HepG2 (cell line): ENCODE measurements around the gene FAF2. TPM values are rescaled to one million over a fixed set of nuclear protein-coding genes. Genes with fewer than 3 reads are reported as not detected.

Experiments used
- CERS6 ChIP-seq: sonication (generic); formaldehyde crosslinking; IDR thresholded peaks from 2 replicates; pipeline ENCODE4 v1.5.0; 2020; ENCODE audit warnings: missing genetic modification reagents
- ELF4 ChIP-seq: sonication (generic); formaldehyde crosslinking; IDR thresholded peaks from 2 replicates; pipeline ENCODE4 v1.5.0; 2020; ENCODE audit warnings: missing genetic modification reagents, mild to moderate bottlenecking, moderate library complexity, borderline replicate concordance
- FOXK1 ChIP-seq: sonication (generic); formaldehyde crosslinking; IDR thresholded peaks from 2 replicates; pipeline ENCODE4 v1.4.0; 2020; ENCODE audit warnings: low read depth, missing genetic modification reagents, borderline replicate concordance
- FOXM1 ChIP-seq: sonication (generic); formaldehyde crosslinking; IDR thresholded peaks from 2 replicates; pipeline ENCODE4 v1.5.0; 2020; ENCODE audit warnings: missing genetic modification reagents
- GABPB1 ChIP-seq: IDR thresholded peaks from 2 replicates; pipeline ENCODE4 v1.6.1; 2016; ENCODE audit warnings: mild to moderate bottlenecking, missing genetic modification reagents, moderate library complexity, missing compliant biosample characterization
- HMG20B ChIP-seq: conservative IDR thresholded peaks from 2 replicates; pipeline ENCODE4 v1.6.1; 2016; ENCODE audit warnings: missing genetic modification reagents, missing compliant biosample characterization
- HNF1B ChIP-seq: sonication (generic); formaldehyde crosslinking; IDR thresholded peaks from 2 replicates; pipeline ENCODE4 v1.5.1; 2020; ENCODE audit warnings: mild to moderate bottlenecking, moderate library complexity, missing genetic modification reagents
- MYC ChIP-seq: sonication (generic); formaldehyde crosslinking; IDR thresholded peaks from 2 replicates; pipeline ENCODE4 v1.9.0; 2021; ENCODE audit warnings: missing genetic modification reagents, borderline replicate concordance
- NFYC ChIP-seq: IDR thresholded peaks from 2 replicates; pipeline ENCODE4 v1.6.1; 2016; ENCODE audit warnings: missing genetic modification reagents, missing compliant biosample characterization
- SALL1 ChIP-seq: sonication (generic); formaldehyde crosslinking; IDR thresholded peaks from 2 replicates; pipeline ENCODE4 v1.8.0; 2022; ENCODE audit warnings: mild to moderate bottlenecking, missing genetic modification reagents
- STAT5B ChIP-seq: sonication (generic); formaldehyde crosslinking; IDR thresholded peaks from 2 replicates; pipeline ENCODE4 v1.4.0; 2020; ENCODE audit warnings: missing genetic modification reagents
- TBX3 ChIP-seq: fragments of 450-650 bp; IDR thresholded peaks from 2 replicates; pipeline ENCODE4 v1.6.1; 2017; ENCODE audit warnings: antibody characterized with exemption, mild to moderate bottlenecking, inconsistent platforms, borderline replicate concordance
- ZNF234 ChIP-seq: sonication (generic); formaldehyde crosslinking; conservative IDR thresholded peaks from 2 replicates; pipeline ENCODE4 v1.5.1; 2020; ENCODE audit warnings: mild to moderate bottlenecking, missing genetic modification reagents
- ZNF460 ChIP-seq: sonication (generic); formaldehyde crosslinking; IDR thresholded peaks from 2 replicates; pipeline ENCODE4 v1.5.1; 2020; ENCODE audit warnings: missing genetic modification reagents, mild to moderate bottlenecking, borderline replicate concordance
- ZNF496 ChIP-seq: sonication (generic); formaldehyde crosslinking; IDR thresholded peaks from 2 replicates; pipeline ENCODE4 v1.8.1; 2023; ENCODE audit warnings: mild to moderate bottlenecking, moderate library complexity, missing genetic modification reagents; ENCODE audit not compliant: insufficient replicate concordance
- polyA plus RNA-seq, 8 experiments: library from polyadenylated mRNA; depleted of rRNA in 3 of 8; stranded (reverse) in 7 of 8; unstranded in 1 of 8; fragments of >200 nt; fragmentation: Illumina TruSeq in 4 of 8; extraction: Trizol in 4 of 8; gene quantifications; 2 replicates each; pipeline versions ENCODE4 v1.2.1 to v1.2.3, GENCODE V29; 2011 to 2016; ENCODE audit warnings: low read depth in 4 of 8, missing spikeins in 1 of 8, mixed read lengths in 1 of 8; ENCODE audit not compliant: insufficient read depth in 1 of 8
- total RNA-seq, 5 experiments: library from RNA; depleted of rRNA; stranded (reverse); fragments of >200 nt; fragmentation: Illumina TruSeq; extraction: Trizol; gene quantifications; 2 replicates each; pipeline ENCODE4 v1.2.3, GENCODE V29; 2016; ENCODE audit warnings: low read depth in 1 of 5
- TF ChIP-seq, protein P1 (sequence below): IDR thresholded peaks from 2 replicates; pipeline ENCODE4 v1.6.1; 2012; ENCODE audit warnings: low read depth, low read length, improper control_type of control experiment
- TF ChIP-seq, protein P2 (sequence below): sonication (generic); formaldehyde crosslinking; IDR thresholded peaks from 2 replicates; pipeline ENCODE4 v1.4.0; 2020; ENCODE audit warnings: low read depth, missing genetic modification reagents
- TF ChIP-seq, protein P3 (sequence below): IDR thresholded peaks from 2 replicates; pipeline ENCODE4 v1.6.1; 2016; ENCODE audit warnings: missing genetic modification reagents, missing compliant biosample characterization
- TF ChIP-seq, protein P4 (sequence below): sonication (generic); formaldehyde crosslinking; IDR thresholded peaks from 2 replicates; pipeline ENCODE4 v1.4.0; 2020; ENCODE audit warnings: missing genetic modification reagents

The FAF2 gene
- total and polyA plus RNA-seq, 2 of the 13 experiments (the other 11 are each of a cell fraction or from before 2014, with no cell fraction given): 27.8 to 34.3 TPM

DNA sequence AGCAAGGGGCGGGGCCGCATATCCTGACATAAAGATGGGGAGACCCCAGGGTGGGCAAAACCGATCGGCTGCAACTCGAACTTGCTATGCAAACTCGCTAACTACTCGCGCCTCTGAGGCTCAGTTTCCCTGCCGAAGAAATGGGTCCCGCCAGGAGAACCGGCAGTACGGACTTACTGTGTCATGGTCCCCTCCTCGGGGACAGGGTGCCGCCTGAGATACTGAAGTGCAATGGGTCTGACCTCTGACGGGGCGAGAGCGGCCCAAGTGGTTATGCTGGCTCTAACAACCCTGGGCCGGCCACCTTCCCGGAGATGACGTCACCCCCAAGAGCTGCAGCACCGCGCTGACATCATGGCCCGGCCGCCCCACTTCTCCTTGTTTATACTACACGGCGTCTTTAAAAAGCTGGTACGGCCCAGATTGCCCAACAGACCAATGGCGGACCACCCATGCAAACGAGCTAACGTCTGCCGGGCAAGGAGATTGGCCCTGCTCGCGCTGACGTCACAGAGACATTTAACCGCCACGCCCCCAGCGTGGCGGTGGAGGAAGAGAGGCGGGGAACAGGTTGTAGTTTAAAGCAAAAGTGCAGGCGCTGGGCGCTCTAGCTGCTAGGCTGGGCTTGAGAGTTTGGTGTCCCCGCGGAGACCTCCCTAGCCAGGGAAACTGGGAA is 89.5 kb downstream of the FAF2 start (continued):
- TF ChIP-seq, protein P1, sequence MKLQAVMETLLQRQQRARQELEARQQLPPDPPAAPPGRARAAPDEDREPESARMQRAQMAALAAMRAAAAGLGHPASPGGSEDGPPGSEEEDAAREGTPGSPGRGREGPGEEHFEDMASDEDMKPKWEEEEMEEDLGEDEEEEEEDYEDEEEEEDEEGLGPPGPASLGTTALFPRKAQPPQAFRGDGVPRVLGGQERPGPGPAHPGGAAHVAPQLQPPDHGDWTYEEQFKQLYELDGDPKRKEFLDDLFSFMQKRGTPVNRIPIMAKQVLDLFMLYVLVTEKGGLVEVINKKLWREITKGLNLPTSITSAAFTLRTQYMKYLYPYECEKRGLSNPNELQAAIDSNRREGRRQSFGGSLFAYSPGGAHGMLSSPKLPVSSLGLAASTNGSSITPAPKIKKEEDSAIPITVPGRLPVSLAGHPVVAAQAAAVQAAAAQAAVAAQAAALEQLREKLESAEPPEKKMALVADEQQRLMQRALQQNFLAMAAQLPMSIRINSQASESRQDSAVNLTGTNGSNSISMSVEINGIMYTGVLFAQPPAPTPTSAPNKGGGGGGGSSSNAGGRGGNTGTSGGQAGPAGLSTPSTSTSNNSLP: no peak
- no peak for TF ChIP-seq FOXM1 (CRISPR knock-in tag)
- TF ChIP-seq, protein P2, sequence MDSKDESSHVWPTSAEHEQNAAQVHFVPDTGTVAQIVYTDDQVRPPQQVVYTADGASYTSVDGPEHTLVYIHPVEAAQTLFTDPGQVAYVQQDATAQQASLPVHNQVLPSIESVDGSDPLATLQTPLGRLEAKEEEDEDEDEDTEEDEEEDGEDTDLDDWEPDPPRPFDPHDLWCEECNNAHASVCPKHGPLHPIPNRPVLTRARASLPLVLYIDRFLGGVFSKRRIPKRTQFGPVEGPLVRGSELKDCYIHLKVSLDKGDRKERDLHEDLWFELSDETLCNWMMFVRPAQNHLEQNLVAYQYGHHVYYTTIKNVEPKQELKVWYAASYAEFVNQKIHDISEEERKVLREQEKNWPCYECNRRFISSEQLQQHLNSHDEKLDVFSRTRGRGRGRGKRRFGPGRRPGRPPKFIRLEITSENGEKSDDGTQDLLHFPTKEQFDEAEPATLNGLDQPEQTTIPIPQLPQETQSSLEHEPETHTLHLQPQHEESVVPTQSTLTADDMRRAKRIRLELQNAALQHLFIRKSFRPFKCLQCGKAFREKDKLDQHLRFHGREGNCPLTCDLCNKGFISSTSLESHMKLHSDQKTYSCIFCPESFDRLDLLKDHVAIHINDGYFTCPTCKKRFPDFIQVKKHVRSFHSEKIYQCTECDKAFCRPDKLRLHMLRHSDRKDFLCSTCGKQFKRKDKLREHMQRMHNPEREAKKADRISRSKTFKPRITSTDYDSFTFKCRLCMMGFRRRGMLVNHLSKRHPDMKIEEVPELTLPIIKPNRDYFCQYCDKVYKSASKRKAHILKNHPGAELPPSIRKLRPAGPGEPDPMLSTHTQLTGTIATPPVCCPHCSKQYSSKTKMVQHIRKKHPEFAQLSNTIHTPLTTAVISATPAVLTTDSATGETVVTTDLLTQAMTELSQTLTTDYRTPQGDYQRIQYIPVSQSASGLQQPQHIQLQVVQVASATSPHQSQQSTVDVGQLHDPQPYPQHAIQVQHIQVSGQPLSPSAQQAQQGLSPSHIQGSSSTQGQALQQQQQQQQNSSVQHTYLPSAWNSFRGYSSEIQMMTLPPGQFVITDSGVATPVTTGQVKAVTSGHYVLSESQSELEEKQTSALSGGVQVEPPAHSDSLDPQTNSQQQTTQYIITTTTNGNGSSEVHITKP: peak; percentile 79; the same call in 1 of the 2 replicates
- no peak for TF ChIP-seq HMG20B
- peak; percentile 96 for TF ChIP-seq FOXK1 (CRISPR knock-in tag)
- 0 out of 2 replicates have a peak, but pooled peaks have one; percentile 18 for TF ChIP-seq MYC (CRISPR knock-in tag)
- no peak for TF ChIP-seq TBX3
- TF ChIP-seq ZNF234 (CRISPR knock-in tag): no peak
- TF ChIP-seq, protein P3, sequence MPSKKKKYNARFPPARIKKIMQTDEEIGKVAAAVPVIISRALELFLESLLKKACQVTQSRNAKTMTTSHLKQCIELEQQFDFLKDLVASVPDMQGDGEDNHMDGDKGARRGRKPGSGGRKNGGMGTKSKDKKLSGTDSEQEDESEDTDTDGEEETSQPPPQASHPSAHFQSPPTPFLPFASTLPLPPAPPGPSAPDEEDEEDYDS: peak; percentile 91
- no peak for TF ChIP-seq CERS6
- no peak for TF ChIP-seq STAT5B (CRISPR knock-in tag)
- no peak for TF ChIP-seq ZNF460 (CRISPR knock-in tag)
- TF ChIP-seq, protein P4, sequence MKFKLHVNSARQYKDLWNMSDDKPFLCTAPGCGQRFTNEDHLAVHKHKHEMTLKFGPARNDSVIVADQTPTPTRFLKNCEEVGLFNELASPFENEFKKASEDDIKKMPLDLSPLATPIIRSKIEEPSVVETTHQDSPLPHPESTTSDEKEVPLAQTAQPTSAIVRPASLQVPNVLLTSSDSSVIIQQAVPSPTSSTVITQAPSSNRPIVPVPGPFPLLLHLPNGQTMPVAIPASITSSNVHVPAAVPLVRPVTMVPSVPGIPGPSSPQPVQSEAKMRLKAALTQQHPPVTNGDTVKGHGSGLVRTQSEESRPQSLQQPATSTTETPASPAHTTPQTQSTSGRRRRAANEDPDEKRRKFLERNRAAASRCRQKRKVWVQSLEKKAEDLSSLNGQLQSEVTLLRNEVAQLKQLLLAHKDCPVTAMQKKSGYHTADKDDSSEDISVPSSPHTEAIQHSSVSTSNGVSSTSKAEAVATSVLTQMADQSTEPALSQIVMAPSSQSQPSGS (CRISPR knock-in tag): peak; percentile 93
- TF ChIP-seq ZNF496 (CRISPR knock-in tag): no peak
- TF ChIP-seq HNF1B: 0 out of 2 replicates have a peak, but pooled peaks have one; percentile 19
- TF ChIP-seq NFYC (CRISPR knock-in tag): peak; percentile 85
- TF ChIP-seq ELF4: no peak
- peak; percentile 33; the same call in 1 of the 2 replicates for TF ChIP-seq SALL1 (CRISPR knock-in tag)
- TF ChIP-seq GABPB1 (CRISPR knock-in tag): peak; percentile 87
